A673 (cell line): Measurements from ENCODE around the gene SP140L.

ENCODE experiments used
- EZH2 ChIP-seq: fragments of 200-600 bp; sonication (generic); IDR thresholded peaks from 2 replicates; pipeline ENCODE4 v1.6.1; 2017; ENCODE audit warnings: borderline replicate concordance, low read depth, mild to moderate bottlenecking, mixed read lengths, antibody characterized with exemption, low read length; ENCODE audit not compliant: poor library complexity, severe bottlenecking
- TF ChIP-seq, protein P1 (sequence below): fragments of 300-800, 200-600 bp; sonication (generic); conservative IDR thresholded peaks from 2 replicates; pipeline ENCODE4 v1.5.1; 2017; ENCODE audit warnings: low read depth, mild to moderate bottlenecking, antibody characterized with exemption, low read length, moderate library complexity, mixed read lengths

- TF ChIP-seq, protein P1, sequence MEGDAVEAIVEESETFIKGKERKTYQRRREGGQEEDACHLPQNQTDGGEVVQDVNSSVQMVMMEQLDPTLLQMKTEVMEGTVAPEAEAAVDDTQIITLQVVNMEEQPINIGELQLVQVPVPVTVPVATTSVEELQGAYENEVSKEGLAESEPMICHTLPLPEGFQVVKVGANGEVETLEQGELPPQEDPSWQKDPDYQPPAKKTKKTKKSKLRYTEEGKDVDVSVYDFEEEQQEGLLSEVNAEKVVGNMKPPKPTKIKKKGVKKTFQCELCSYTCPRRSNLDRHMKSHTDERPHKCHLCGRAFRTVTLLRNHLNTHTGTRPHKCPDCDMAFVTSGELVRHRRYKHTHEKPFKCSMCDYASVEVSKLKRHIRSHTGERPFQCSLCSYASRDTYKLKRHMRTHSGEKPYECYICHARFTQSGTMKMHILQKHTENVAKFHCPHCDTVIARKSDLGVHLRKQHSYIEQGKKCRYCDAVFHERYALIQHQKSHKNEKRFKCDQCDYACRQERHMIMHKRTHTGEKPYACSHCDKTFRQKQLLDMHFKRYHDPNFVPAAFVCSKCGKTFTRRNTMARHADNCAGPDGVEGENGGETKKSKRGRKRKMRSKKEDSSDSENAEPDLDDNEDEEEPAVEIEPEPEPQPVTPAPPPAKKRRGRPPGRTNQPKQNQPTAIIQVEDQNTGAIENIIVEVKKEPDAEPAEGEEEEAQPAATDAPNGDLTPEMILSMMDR: no peak
- no peak for TF ChIP-seq EZH2
Measured at GRCh38 chr2:230329946-230330605, 3.1 kb downstream of the SP140L start.
